Nephron progenitor cell (in vitro differentiated cells): ENCODE measurements around the gene EPS8L2.
A peak's percentile ranks its signal among the peaks of the same experiment; 100 is the strongest.

ENCODE experiments used
- DNase-seq: peaks from one replicate; pipeline ENCODE4 v3.0.0; 2021
- H3K27ac Mint-ChIP-seq: 2 replicates; pipeline ENCODE4 v1.8.0; 2021; ENCODE audit warnings: mild to moderate bottlenecking, moderate library complexity, mixed read lengths
- H3K27me3 Mint-ChIP-seq: 2 replicates; pipeline ENCODE4 v1.8.0; 2021; ENCODE audit warnings: mild to moderate bottlenecking, low read depth, mixed read lengths; ENCODE audit not compliant: poor library complexity
- H3K36me3 Mint-ChIP-seq: 2 replicates; pipeline ENCODE4 v1.8.0; 2021; ENCODE audit warnings: low read depth, mixed read lengths
- H3K4me1 Mint-ChIP-seq: 2 replicates; pipeline ENCODE4 v1.8.0; 2021; ENCODE audit warnings: mixed read lengths
- H3K4me3 Mint-ChIP-seq: 2 replicates; pipeline ENCODE4 v1.8.0; 2021; ENCODE audit warnings: mild to moderate bottlenecking, moderate library complexity, mixed read lengths
- H3K9me3 Mint-ChIP-seq: 2 replicates; pipeline ENCODE4 v1.8.0; 2021; ENCODE audit warnings: mild to moderate bottlenecking, moderate library complexity, mixed read lengths
- TF ChIP-seq, protein P1 (sequence below): fragments of 200-600 bp; sonication (generic); IDR thresholded peaks from 2 replicates; pipeline ENCODE4 v1.5.0; 2021; ENCODE audit warnings: antibody characterized with exemption

The EPS8L2 gene

DNA sequence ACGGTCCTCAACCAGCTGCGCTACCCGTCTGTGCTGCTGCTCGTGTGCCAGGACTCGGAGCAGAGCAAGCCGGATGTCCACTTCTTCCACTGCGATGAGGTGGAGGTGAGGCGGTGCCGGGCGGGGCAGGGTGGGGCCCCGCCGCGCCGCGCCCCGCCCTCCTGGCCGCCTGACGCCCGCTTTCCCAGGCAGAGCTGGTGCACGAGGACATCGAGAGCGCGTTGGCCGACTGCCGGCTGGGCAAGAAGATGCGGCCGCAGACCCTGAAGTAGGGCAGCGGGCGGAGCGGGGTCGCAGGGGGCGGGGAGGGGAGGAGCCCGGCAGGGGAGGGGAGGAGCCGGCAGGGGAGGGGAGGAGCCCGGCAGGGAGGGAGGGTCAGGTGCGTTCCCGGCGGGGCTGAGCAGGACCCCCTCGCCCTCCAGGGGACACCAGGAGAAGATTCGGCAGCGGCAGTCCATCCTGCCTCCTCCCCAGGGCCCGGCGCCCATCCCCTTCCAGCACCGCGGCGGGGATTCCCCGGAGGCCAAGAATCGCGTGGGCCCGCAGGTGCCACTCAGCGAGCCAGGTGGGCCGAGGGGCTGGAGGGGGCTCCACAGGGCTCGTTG, 14.7 kb downstream of the EPS8L2 start:
- Mint-ChIP-seq H3K4me1 (peaks cover 15% of the 10 kb centered on the region), H3K4me3 (no peak overlapping the region), H3K36me3 (no peaks in the 10 kb centered on the region), H3K27me3 (peaks cover 79% of the 10 kb centered on the region), H3K27ac (no peak overlapping the region), H3K9me3 (peaks cover 7% of the 10 kb centered on the region)
- peak; percentile 82 for DNase-seq
- TF ChIP-seq, protein P1, sequence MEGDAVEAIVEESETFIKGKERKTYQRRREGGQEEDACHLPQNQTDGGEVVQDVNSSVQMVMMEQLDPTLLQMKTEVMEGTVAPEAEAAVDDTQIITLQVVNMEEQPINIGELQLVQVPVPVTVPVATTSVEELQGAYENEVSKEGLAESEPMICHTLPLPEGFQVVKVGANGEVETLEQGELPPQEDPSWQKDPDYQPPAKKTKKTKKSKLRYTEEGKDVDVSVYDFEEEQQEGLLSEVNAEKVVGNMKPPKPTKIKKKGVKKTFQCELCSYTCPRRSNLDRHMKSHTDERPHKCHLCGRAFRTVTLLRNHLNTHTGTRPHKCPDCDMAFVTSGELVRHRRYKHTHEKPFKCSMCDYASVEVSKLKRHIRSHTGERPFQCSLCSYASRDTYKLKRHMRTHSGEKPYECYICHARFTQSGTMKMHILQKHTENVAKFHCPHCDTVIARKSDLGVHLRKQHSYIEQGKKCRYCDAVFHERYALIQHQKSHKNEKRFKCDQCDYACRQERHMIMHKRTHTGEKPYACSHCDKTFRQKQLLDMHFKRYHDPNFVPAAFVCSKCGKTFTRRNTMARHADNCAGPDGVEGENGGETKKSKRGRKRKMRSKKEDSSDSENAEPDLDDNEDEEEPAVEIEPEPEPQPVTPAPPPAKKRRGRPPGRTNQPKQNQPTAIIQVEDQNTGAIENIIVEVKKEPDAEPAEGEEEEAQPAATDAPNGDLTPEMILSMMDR: no peak

DNA sequence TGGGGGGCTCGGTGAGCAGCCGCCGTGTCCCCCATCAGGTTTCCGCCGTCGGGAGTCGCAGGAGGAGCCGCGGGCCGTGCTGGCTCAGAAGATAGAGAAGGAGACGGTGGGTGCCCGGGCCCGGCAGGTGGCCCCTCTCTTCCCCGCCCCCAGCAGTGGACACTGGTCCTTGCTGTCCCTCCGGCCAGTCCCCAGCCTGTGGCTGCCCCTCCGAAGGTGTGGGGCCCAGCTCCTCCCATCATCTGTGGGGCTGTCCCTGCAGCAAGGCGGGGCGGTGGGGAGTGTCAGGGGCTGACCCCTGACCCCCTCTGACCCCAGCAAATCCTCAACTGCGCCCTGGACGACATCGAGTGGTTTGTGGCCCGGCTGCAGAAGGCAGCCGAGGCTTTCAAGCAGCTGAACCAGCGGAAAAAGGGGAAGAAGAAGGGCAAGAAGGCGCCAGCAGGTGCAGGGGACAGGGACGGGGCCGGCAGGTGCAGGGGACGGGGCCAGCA, 15.3 kb downstream of the EPS8L2 start:
- Mint-ChIP-seq H3K27ac (no peak overlapping the region), H3K4me3 (no peak overlapping the region), H3K4me1 (peaks cover 15% of the 10 kb centered on the region), H3K36me3 (no peaks in the 10 kb centered on the region), H3K9me3 (peaks cover 5% of the 10 kb centered on the region), H3K27me3 (peaks cover 79% of the 10 kb centered on the region)
- DNase-seq: no peak
- TF ChIP-seq, protein P1: no peak

DNA sequence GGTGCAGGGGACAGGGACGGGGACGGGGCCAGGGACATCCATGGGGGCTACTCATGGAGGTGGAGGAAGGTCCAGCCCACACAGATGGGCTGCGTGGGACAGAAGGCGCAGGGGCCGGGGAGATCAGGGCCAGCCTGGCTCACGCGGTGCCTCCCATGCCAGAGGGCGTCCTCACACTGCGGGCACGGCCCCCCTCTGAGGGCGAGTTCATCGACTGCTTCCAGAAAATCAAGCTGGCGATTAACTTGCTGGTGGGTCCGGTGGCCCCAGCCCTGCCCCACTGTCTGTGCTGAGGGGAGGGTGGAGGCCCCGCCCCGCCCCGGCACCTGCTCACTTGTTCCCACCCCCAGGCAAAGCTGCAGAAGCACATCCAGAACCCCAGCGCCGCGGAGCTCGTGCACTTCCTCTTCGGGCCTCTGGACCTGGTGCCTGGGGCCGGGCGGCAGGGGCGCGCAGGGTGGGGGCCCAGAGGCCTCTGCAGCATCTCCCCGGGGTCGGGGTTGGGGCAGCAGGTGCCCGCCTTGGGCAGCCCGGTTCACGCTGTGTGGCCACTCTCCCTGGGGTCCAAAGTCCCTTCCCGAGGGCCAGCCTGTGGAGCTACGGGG, 15.8 kb downstream of the EPS8L2 start:
- peaks cover 81% of the 10 kb centered on the region for H3K27me3 Mint-ChIP-seq
- TF ChIP-seq, protein P1: no peak
- H3K27ac Mint-ChIP-seq: no peak overlapping the region
- H3K9me3 Mint-ChIP-seq: no peaks in the 10 kb centered on the region
- H3K4me3 Mint-ChIP-seq: no peak overlapping the region
- DNase-seq: no peak
- H3K36me3 Mint-ChIP-seq: no peaks in the 10 kb centered on the region
- peaks cover 15% of the 10 kb centered on the region for H3K4me1 Mint-ChIP-seq

DNA sequence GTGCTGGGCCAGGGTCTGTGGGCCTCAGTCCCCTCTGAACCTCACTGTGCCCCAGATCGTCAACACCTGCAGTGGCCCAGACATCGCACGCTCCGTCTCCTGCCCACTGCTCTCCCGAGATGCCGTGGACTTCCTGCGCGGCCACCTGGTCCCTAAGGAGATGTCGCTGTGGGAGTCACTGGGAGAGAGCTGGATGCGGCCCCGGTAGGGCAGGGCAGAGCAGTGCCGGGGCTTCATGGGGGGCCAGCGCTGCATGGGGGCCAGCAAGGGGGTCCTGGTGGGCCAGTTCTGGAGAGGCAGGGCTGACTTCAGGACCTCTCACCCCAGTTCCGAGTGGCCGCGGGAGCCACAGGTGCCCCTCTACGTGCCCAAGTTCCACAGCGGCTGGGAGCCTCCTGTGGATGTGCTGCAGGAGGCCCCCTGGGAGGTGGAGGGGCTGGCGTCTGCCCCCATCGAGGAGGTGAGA, 16.3 kb downstream of the EPS8L2 start:
- H3K9me3 Mint-ChIP-seq: no peaks in the 10 kb centered on the region
- no peaks in the 10 kb centered on the region for H3K36me3 Mint-ChIP-seq
- TF ChIP-seq, protein P1: no peak
- H3K27me3 Mint-ChIP-seq: peaks cover 83% of the 10 kb centered on the region
- H3K27ac Mint-ChIP-seq: no peak overlapping the region
- no peak overlapping the region for H3K4me3 Mint-ChIP-seq
- H3K4me1 Mint-ChIP-seq: peaks cover 15% of the 10 kb centered on the region
- DNase-seq: no peak

DNA sequence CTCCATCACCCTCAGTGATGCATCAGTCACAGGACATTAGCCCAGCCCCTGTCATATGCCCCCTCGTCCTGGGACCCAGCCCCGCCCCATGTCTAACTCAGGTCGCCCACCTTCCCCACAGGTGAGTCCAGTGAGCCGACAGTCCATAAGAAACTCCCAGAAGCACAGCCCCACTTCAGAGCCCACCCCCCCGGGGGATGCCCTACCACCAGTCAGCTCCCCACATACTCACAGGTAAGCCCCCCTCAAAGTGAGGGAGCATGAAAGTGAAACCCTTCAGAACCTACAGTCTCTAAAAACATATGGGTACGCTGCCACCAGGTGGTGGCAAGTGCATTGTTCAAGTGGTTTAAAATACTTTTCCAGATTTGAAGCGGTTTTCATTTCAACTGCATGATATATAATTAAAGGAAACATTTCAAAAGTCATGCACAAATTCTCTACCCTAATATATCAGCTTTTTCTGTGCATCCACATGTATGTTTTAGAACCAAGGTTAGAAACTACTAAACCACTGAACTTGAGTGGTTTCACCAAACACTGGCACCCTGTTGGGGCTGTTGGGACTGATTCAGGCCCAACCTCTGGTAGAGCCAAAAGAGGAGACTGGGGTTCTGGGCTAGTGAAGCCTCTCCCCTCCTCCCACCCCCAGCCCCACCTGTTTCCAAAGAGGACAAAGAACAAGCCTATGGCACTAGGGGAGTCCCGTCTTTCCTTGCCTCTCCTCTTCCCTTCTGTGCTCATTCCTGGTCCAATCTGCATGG, 17.3 kb downstream of the EPS8L2 start:
- no peak overlapping the region for H3K27ac Mint-ChIP-seq
- peaks cover 15% of the 10 kb centered on the region for H3K4me1 Mint-ChIP-seq
- H3K4me3 Mint-ChIP-seq: no peak overlapping the region
- TF ChIP-seq, protein P1: no peak
- peaks cover 84% of the 10 kb centered on the region for H3K27me3 Mint-ChIP-seq
- no peaks in the 10 kb centered on the region for H3K36me3 Mint-ChIP-seq
- no peaks in the 10 kb centered on the region for H3K9me3 Mint-ChIP-seq
- DNase-seq: no peak
